MM.1S (cell line): ENCODE results near the gene EPHA2.

Experiments used
- EZH2 ChIP-seq: fragments of 300-600 bp; sonication (generic); optimal IDR thresholded peaks from 2 replicates; pipeline ENCODE3; 2017; ENCODE audit warnings: low read depth, mild to moderate bottlenecking, antibody characterized with exemption, low read length, mixed read lengths
- TF ChIP-seq, protein P1 (sequence below): fragments of 300-600 bp; sonication (generic); IDR thresholded peaks from 2 replicates; pipeline ENCODE4 v1.5.1; 2016; ENCODE audit warnings: antibody characterized with exemption, low read length, mixed read lengths

DNA sequence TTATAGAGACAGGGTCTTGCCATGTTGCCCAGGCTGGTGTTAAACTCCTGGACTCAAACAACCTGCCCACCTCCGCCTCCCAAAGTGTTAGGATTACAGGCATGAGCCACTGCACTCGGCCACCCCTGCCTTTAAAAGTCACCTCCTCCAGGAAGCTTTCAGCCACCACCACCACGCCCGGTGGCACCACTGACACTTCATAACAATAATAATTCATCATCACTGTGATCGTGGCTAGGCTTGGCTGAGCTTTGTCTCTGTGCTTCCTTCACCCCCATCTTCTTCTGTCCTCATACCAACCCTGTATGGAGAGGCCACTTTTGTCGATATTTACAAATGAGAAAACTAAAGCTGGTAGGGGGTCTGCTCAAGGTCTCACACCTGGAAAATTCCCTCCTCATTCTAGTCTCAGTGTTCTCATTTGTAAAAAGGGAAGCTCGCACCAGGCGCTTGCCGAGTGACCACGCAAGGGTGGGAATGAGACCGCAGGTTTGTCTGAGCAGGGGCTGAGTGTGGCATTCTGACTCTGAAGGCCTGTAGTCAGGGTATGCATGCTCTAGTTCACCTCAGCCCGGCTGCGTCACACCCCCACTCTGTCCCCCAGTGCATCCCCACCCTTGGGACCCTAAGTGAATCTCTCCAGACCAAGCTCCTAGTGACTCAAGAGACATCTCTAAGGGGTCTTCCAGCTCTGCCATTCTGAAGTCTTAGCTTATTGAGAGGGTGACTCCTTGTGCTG is 12.9 kb upstream of the EPHA2 start:
- TF ChIP-seq, protein P1, sequence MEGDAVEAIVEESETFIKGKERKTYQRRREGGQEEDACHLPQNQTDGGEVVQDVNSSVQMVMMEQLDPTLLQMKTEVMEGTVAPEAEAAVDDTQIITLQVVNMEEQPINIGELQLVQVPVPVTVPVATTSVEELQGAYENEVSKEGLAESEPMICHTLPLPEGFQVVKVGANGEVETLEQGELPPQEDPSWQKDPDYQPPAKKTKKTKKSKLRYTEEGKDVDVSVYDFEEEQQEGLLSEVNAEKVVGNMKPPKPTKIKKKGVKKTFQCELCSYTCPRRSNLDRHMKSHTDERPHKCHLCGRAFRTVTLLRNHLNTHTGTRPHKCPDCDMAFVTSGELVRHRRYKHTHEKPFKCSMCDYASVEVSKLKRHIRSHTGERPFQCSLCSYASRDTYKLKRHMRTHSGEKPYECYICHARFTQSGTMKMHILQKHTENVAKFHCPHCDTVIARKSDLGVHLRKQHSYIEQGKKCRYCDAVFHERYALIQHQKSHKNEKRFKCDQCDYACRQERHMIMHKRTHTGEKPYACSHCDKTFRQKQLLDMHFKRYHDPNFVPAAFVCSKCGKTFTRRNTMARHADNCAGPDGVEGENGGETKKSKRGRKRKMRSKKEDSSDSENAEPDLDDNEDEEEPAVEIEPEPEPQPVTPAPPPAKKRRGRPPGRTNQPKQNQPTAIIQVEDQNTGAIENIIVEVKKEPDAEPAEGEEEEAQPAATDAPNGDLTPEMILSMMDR = no peak
- TF ChIP-seq EZH2 = no peak
